Pons (tissue), 1 donor: ENCODE measurements around the gene ANKIB1.
"Not testable (repeated sequence)": the region's sequence is repeated elsewhere in the genome, so short reads cannot be mapped to it uniquely, and the experiment has no call there.

Source experiments
- DNase-seq: peaks from one replicate; pipeline ENCODE4 v3.0.0-alpha.2; 2016; ENCODE audit warnings: low spot score

ANKIB1 gene

DNA sequence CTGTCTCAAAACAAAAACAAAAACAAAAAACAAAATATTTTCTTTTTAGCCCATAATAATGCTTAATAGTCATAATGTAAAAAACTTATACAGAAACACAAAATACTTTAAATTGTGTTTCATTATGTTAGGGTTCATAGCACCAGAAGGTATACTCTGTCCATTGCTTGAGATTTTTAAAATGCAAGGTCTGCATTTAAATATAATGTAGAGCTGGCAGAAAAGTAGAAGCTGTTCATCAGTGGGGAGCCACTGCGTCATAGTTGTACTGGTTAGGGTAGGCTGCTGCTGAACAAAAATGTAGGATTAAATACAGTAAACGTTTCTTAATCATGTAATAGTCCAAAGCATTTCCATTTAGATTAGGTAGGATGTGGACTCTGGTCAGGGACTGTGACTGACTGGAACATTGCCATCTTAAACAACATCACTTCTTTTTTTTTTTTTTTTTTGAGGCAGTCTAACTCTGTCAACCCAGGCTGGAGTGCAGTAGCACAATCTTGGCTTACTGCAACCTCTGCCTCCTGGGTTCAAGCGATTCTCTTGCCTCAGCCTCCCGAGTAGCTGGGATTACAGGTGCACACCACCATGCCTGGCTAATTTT, 85.2 kb downstream of the ANKIB1 start:
- no peak for DNase-seq

DNA sequence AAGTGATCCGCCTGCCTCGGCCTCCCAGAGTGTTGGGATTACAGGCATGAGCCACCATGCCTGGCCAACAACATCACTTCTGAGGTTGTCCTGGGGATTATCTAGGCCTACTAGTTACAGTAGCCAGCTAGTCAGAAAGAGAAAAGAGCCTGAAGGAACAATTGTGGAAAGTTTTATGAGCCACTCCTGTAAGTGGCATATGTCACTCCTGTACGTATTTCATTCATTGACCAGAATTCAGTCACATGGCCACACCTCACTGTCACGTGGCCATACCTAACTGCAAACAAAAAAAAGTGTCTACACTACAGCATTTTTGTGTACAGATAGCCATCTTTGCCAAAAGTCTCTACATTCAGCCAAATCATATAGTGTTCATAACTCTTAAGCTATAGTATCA, 85.7 kb downstream of the ANKIB1 start:
- DNase-seq: no peak

DNA sequence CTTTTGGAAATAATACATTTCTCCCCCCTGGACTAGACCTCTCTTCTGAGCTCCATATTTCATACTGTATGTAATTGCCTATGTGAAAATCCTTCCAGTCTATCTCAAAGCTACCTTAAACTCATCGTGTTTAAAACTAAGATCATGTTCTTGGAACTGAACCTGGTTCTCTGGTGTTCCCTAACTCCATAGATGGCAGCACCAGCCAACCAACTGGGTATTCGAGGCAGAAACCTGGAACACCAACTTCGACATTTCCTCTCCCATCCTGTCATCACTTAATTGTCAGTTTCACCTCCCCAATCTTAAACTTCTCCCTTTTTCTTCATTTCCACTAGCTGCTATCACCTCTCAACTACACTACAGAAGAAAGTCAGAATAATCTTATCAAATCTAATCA, 87.0 kb downstream of the ANKIB1 start:
- DNase-seq: peak; percentile 40

DNA sequence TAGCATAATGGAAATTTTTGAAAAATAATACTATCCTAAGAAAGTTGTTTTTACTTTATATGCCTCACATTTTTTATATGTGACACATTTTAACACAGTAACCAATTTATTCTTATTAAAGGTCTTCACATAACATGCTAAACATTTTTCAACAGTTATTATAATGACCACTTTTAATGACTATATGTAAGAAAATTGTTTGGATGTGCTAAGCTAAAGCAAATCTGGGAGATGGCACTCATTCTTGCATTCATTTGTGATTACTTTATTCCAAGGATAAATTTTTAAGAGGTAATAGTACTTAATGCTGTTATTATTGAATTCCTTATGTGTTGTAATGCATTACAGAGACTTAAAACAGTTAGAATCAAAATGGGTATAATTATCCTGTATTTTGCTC, 88.1 kb downstream of the ANKIB1 start:
- no peak for DNase-seq

DNA sequence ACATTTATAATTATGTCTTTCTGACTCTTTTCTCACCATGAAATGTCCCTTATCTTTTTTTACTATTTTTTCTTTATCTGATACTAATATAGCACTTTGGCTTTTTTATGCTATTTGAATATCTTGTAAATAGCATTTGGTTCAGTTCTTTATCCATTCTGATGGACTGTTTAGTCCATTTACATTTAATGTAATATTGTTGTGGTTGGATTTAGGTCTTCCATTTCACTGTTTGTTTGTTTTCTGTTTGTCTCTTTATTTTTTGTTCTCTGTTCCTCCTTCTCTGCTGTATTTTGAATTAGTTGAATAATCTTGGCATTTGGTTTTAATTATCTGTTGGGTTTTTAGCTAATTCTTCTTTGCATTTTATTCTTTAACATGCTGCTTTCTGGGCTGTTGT, 89.8 kb downstream of the ANKIB1 start:
- no peak for DNase-seq

DNA sequence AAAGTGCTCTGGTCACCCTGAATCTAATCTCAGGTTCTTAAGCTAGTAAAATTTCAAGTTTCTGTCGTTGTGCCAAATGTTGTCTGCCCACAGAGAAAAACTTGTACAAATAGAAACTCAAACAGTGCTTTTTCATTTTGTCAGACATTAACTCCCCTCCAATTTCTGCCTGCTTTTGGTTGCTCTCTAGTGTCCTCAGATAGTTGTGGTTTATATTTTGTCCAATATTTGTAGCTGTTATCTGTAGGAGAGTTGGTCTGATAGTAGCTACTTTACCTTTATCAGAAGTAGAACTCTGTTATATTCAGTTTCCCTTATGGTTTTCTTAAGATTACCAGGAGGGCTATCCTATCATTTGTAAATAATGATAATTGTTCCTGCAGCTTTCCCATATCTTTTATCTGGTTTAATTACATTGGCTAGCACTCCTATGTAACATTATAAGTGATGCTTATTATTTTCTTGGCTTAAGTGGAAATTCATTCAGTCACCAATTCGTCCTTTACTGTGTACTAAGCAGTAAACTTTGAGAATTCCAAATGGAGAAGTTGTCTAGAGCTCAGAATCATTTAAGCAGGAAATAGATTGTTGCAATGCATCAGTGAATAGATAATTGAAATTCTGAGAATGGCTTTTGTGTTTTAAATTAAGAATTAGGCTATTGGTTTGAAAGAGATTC, 91.0 kb downstream of the ANKIB1 start:
- DNase-seq: no peak

DNA sequence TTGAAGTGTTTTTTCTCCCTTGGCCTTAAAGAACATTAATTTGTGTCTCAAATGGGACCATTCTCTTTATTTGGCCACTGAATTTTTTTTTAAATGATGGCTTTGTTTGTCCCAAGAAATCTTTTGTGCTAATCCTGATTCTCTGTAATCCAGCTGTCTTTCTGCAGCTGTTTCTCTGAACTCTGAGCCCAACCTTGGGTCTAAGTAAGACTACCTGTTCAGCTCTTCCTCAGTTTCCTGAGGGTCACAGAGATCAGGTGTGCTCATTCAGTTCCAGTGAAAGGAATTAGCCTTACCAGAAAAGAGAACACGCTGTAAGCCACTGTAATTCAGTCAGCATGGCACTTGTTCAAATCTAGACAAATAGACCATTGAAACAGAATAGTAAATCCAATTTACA, 94.2 kb downstream of the ANKIB1 start:
- peak; percentile 67 for DNase-seq

DNA sequence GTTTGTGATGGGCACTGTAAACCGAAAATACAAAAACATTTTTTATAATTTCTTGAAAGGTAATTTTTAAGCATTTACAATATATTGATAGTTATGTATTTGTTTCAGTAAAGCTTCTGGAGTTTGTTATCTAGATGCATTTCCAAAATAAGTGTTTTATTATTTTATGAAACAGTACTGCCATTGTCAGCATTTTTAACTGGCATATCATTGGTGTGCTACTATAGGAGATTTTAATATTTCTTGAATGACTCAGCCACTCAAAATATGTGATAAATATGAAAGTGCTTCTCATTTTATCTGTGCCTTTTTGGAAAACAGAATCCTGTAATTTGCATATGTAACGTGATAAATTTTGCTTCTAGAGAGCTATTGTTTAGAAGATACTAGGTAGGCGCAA, 97.9 kb downstream of the ANKIB1 start:
- no peak for DNase-seq

DNA sequence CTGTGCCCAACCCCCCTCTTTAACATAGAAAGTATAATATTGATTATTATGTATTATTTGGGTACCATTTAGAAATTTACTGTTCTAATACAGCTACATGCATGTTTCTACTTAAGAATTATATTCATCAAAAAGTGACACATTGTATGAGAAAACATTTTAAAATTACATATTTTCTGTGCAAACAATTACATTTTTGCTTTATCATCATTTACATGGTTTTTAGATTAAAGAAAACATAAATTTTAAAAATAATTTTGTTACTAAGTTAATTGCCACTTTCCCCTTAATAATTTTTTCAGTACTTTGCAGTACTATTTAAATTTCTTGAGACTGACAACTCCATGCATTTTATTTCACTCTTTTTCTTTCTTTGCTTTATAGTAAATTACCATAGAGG, 106.2 kb downstream of the ANKIB1 start:
- DNase-seq: no peak

DNA sequence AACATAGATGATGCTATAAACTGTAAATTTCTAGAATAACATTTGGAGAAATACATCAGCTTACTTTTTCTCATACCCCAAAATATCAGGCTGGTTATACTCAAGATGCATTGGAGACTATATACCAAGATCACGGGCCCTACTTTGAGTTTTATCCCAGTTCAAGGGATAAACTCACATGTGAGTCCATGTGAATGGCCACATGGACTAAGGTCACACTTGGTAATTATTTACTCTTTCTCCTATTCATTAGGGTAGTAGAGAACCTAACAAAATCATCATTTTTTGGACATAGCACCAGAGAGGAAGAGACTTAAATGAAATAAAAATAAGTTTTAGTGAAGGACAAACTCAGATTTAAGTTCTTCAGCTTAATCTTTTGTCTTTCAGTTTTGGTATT, 108.4 kb downstream of the ANKIB1 start:
- DNase-seq: no peak

DNA sequence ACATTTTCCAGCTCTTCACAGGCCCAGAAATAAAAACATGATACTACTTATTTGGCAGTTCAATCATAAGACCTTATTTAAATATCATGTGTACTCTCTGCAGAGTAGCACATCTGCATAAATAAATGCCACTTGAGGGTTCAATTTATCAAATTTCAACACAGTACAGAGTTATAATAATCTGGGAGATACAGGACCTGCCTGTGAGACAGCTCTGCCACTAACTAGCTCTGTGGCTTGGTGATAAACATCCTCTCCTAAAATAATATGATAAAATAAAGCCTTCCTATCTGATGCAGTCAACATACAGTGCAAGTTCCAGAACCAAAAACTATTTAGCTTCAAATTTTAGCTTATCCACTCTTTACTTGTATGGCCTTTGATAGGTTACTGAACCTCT, 110.6 kb downstream of the ANKIB1 start:
- no peak for DNase-seq

DNA sequence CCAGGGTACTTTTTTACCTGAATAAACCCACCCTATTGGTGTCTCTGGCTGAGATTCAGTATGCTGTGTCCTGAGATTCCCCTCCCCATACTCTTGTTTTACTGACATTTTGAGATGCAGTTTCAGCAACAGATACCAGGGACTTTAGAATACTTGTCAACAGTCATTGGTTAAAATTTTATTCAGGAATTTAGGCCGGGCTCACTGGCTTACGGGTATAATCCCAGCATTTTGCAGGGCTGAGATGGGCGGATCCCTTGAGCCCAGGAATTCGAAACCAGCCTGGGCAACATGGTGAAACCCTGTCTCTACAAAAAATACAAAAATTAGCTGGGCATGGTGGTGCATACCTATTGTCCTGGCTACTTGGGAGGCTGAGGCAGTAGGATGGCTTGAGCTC, 111.5 kb downstream of the ANKIB1 start:
- no peak for DNase-seq

DNA sequence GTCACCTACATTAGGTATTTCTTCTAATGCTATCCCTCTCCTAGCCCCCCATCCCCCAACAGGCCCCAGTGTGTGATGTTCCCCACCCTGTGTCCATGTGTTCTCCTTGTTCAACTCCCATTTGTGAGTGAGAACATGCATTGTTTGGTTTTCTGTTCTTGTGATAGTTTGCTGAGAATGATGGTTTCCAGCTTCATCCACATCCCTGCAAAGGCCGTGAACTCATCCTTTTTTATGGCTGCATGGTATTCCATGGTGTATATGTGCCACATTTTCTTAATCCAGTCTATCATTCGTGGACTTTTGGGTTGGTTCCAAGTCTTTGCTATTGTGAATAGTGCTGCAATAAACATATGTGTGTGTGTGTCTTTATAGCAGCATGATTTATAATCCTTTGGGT, 113.4 kb downstream of the ANKIB1 start:
- not testable (repeated sequence) for DNase-seq

DNA sequence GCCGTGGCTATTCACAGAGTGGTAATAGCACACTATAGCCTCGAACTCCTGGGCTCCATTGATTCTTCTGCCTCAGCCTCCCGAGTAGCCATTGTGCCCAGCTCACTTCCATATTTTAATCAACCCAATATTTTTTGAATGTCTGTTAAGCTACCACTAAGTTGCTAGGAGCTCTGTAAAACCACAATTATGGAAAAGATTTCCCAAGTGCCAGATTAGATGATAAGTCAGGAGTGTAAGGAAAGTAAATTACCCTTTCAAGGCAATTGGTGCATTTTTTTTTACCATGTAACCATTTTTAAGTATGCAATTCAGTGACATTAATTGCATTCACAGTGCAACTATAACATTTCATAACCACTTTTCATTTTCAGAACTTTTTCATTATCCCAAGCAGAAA, 114.0 kb downstream of the ANKIB1 start:
- no peak for DNase-seq

DNA sequence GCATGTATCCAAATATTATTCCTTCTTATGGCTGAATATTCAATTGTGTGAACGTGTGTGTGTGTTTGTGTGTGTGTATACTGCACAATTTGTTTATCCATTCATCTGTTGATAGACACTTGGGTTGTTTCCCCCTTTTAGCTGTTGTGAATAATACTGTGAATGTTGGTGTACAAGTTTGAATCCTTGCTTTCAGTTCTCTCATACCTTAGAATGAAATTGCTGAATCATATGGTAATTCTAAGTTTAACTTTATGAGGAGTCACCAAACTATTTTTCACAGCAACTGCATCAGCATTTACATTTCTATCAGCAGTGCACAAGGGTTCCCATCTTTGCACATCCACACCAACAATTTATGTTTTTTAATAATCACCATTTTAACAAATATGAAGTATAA, 114.6 kb downstream of the ANKIB1 start:
- DNase-seq: no peak

DNA sequence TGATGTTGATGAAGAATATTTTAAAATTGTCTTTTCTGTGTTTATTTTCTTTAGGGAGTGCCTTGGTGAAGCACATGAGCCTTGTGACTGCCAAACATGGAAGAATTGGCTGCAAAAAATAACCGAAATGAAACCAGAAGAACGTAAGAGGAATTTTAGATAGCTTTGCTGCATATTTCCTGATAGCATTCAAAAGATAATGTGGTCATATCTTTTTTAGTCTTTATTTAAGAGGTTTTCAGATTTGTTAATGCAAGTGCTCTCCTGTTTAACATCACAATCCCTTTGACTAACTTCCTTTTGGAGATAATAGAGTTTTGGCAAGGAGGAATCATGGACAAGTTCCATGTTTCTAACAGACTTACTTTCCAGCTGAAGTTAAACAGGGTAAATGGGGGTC, 116.4 kb downstream of the ANKIB1 start:
- DNase-seq: no peak

DNA sequence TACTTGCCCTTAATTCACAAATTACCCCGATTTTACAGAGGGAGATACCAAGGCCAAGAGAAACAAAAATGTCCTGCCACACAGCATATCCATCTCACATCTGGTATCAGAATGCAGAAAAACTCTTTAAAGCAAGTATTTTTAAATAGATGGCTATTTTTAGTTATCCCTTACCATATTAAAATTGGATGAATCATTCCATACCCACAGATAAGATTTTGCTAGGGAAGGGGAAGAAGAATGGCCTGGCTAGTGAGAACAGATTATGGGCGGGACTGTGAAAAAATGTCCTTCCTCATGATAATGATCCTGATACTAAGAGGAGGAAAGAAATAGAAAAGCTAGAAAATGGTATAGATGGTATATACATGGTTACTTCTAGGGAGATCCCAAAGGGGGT, 121.0 kb downstream of the ANKIB1 start:
- DNase-seq: no peak

DNA sequence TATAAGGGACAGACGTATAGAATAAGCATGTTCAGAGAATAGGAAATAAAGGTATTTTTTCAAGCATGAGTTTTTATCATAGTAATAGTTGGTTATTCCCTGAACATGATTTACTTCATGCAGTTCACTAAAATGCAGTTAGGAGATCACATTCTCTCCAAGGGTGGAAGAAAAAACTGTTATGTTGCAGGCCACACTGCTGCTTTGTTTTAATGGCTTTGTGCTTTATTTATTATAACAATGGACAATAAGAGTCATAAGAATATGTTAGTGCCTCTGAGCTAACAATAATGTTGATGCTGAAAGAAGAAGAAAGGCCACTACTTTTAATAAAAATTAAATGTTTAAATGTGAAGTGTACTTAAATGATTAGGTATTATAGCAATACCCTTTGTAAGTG, 123.0 kb downstream of the ANKIB1 start:
- peak; percentile 94 for DNase-seq

DNA sequence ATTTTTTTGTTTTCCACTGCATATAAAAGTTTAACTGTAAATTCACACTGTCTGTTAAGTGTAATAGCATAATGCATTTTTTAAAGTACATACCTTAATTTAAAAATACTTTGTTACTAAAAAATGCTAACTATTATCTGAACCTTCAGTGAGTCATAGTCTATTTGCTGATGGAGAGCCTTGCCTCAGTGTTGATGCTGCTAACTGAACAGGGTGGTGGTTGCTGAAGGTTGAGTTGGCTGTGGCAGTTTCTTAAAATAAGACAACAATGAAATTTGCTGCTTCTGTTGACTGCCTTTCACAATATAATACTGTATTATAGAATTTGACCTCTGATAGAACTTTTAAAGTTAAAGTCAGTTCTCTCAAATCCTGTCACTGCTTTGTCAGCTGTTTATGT, 129.2 kb downstream of the ANKIB1 start:
- DNase-seq: no peak

DNA sequence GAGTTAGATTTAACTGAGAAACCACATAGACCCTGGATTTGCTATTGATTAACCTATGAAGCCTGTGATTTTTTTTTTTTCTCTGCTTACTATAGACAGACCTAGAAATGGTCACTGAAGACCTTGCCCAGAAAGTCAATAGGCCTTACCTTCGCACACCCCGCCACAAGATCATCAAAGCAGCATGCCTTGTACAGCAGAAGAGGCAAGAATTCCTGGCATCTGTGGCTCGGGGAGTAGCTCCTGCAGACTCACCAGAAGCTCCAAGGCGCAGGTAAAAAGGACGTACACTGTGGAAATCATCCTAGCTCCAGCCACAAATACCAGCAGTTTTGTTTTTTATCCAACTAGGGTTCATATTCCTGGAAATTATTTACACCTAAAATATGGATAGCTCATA, 145.3 kb downstream of the ANKIB1 start:
- no peak for DNase-seq

DNA sequence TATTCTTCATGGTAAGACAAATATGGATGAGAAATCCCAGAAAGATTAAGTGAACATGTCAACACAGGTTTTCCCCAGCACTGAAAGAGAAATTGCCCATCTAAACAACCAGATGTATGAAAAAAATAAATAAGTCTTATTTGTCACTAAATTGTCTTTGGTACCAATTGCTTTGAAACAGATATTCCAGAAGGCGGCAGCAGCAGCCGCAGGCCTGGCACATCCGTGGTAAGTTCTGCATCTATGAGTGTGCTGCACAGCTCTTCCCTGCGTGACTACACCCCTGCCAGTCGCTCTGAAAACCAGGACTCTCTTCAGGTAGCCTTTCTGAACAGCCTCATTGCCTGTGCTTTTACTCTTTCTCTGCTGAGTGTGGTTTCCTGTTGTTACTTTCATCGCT, 151.8 kb downstream of the ANKIB1 start:
- no peak for DNase-seq

DNA sequence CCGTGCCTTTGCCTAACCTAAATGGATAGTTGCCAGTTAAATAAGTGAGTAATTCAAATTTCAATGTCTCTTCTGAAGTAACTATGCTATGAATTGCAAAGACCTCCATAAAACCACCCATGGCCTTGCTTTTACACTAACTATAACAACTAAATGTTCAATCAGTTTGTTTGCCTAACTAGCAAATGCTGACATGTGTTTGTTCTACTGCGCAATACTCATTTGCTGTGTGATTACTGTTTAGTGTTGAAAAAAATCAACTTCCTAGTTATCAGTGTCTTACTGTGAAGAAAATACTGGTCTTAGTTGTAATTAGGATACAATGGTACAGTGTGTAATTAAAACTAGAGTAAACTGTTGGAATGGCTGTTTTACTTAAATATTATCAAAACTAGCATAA, 154.2 kb downstream of the ANKIB1 start:
- DNase-seq: no peak

DNA sequence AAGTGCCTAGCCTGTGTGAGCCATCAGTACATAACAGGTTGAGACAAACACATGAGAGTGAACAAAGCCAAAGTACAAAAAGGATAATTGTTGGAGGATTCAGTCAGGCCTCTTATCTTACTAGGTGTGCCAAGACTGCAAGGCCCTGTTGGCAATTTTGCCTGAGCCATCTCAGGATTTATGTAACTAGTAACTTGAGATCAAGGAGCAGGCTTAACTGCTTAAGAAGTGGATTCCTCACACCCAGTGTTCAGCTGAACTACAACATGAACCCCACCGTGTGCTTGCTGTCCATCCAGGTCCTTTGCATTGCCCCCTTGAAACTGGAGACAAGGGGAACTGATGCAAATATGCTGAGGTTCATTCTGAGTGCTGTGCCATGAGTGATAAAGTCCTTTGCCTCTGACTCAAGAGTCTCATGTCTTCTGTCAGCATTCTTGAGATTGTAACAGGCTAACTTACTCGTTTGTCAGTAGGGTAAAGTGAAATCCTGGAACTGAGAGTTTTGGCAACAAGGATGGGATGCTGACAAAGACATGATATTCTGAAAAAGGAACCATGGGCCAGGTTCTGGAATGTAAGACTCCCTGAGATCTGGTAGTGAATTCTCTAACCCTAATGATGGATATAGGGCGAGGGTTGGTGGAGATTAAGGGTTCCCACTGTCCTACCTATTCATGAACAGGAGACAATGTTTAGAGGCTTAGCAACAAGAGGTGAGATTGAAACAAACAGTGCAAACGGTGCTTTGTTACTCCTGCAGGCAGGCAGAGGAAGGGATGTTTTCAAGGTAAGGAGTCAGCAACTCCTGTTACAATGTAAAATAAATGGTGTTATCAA, 157.4 kb downstream of the ANKIB1 start:
- no peak for DNase-seq

DNA sequence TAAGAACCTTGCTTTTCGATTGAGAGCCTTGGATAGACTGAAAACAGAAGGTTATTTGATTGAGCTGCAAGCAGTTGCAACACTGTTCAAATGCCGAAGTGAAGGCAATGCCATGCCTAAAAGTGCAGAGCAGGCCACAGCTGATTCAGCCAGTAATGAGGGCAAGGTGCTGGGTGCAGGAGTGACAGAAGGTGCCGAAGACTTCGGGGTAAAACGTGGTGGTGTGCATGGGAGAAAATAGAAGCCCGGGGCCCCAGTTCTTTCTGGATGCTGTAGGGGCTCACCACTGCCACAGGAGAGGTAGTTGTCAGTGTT, 157.9 kb downstream of the ANKIB1 start:
- DNase-seq: no peak
